K562 (cell line): ENCODE results near the gene TTC9B. TPM values are rescaled to one million over a fixed set of nuclear protein-coding genes. Genes with fewer than 3 reads are reported as not detected.

Experiments
- ATAC-seq: fragments of 200-7000 bp; cut with Tn5 transposase; 3 replicates; pipeline ENCODE4 v1.9.1; 2020; ENCODE audit warnings: moderate library complexity
- BruUV-seq: library from RNA; stranded (reverse); fragments of 400-500 nt; replicated peaks from 2 replicates; lab custom pipeline; 2021; lab: Mats Ljungman, UMichigan
- CTCF ChIA-PET: fragments of 300-600 bp; formaldehyde crosslinking; extraction: SDS; loops from one replicate; lab custom pipeline; 2021; ENCODE audit warnings: low intra/inter-chr PET ratio; lab: Yijun Ruan, JAX
- POLR2A ChIA-PET: fragments of 300-600, 350-650 bp; sonication (Branson Sonifier 250); formaldehyde crosslinking; extraction: SDS; loops from one replicate; lab custom pipeline; 2021; ENCODE audit warnings: antibody characterized with exemption, inconsistent platforms; lab: Yijun Ruan, JAX
- DNase-seq, 4 experiments: peaks; one replicate each; pipeline versions ENCODE4 v3.0.0 to v3.0.0-alpha.2; 2011 to 2018; ENCODE audit warnings: low spot score in 3 of 4, mixed read lengths in 3 of 4; ENCODE audit errors: extremely low read depth in 1 of 4
- FAIRE-seq: peaks from 2 replicates; lab custom pipeline; 2011; peaks lifted over from hg19 to GRCh38; lab: Jason Lieb, UNC
- H2AFZ ChIP-seq: 2 replicates; pipeline ENCODE4 v1.6.0; 2011; ENCODE audit warnings: low read depth, low read length, control low read depth, inconsistent platforms
- H3K27ac ChIP-seq: fragments of 200-600 bp; 3 replicates; pipeline ENCODE4 v1.8.0; 2011; ENCODE audit warnings: low read depth, mild to moderate bottlenecking, control low read depth, inconsistent platforms, low read length, moderate library complexity, mixed read lengths; ENCODE audit errors: extremely low read depth
- H3K27me3 ChIP-seq, 2 experiments: fragments of 300-600 bp in 1 of 2; 2 replicates in 1 of 2; 3 replicates in 1 of 2; pipeline versions ENCODE4 v1.6.0 to v1.8.0; 2011; ENCODE audit warnings: inconsistent platforms in 2 of 2, low read length in 2 of 2, mild to moderate bottlenecking in 1 of 2, mixed read lengths in 1 of 2, moderate library complexity in 1 of 2; ENCODE audit not compliant: control insufficient read depth in 2 of 2, insufficient read depth in 2 of 2
- H3K36me3 ChIP-seq: fragments of 300-600 bp; 3 replicates; pipeline ENCODE4 v1.8.0; 2011; ENCODE audit warnings: mild to moderate bottlenecking, low read length, inconsistent platforms; ENCODE audit not compliant: control insufficient read depth, insufficient read depth
- H3K4me1 ChIP-seq, 2 experiments: fragments of 200-600 bp in 1 of 2; replicated peaks in 1 of 2; 2 replicates in 1 of 2; 3 replicates in 1 of 2; pipeline versions ENCODE4 v1.5.1 to v1.8.0; 2011; ENCODE audit warnings: inconsistent platforms in 2 of 2, low read length in 2 of 2, mild to moderate bottlenecking in 1 of 2, mixed read lengths in 1 of 2, moderate library complexity in 1 of 2; ENCODE audit not compliant: control insufficient read depth in 2 of 2, insufficient read depth in 2 of 2
- H3K4me2 ChIP-seq: 2 replicates; pipeline ENCODE4 v1.6.1; 2011; ENCODE audit warnings: low read length, control low read depth, inconsistent platforms, mixed read lengths; ENCODE audit not compliant: insufficient read depth
- H3K4me3 ChIP-seq: fragments of 200-600 bp; sonication (generic), shearing (Covaris generic); 2 replicates; pipeline ENCODE4 v1.5.1; 2016; ENCODE audit warnings: control low read depth, inconsistent platforms
- H3K79me2 ChIP-seq: fragments of 200-600 bp; 3 replicates; pipeline ENCODE4 v1.8.0; 2011; ENCODE audit warnings: low read length, inconsistent platforms; ENCODE audit not compliant: control insufficient read depth, insufficient read depth
- H3K9ac ChIP-seq, 2 experiments: 2 replicates each; pipeline versions ENCODE4 v1.6.0 to v1.6.1; 2011; ENCODE audit warnings: low read depth in 2 of 2, low read length in 2 of 2, control low read depth in 1 of 2, inconsistent platforms in 1 of 2, mild to moderate bottlenecking in 1 of 2, mixed read lengths in 1 of 2; ENCODE audit not compliant: insufficient read depth in 1 of 2
- H3K9me1 ChIP-seq: one replicate; pipeline ENCODE4 v1.6.0; 2011; ENCODE audit warnings: inconsistent platforms, mild to moderate bottlenecking, low read length, moderate library complexity; ENCODE audit not compliant: control insufficient read depth, insufficient read depth
- H3K9me3 ChIP-seq: replicated peaks from 2 replicates; pipeline ENCODE4 v1.5.1; 2011; ENCODE audit warnings: low read depth, low read length, inconsistent platforms; ENCODE audit not compliant: control insufficient read depth, insufficient read depth
- H4K20me1 ChIP-seq: replicated peaks from 2 replicates; pipeline ENCODE4 v1.6.1; 2011; ENCODE audit warnings: low read length, inconsistent platforms, mixed read lengths; ENCODE audit not compliant: control insufficient read depth, insufficient read depth
- ADNP ChIP-seq: fragments of 200-800 bp; sonication (Bioruptor generic); IDR thresholded peaks from 2 replicates; pipeline ENCODE4 v1.6.1; 2016; ENCODE audit warnings: missing genetic modification characterization, missing compliant biosample characterization
- CBFA2T2 ChIP-seq: fragments of 450-650 bp; conservative IDR thresholded peaks from 2 replicates; pipeline ENCODE4 v1.6.1; 2017; ENCODE audit warnings: mild to moderate bottlenecking
- GABPB1 ChIP-seq: sonication (generic); formaldehyde crosslinking; IDR thresholded peaks from 2 replicates; pipeline ENCODE4 v1.8.0; 2022; ENCODE audit warnings: mild to moderate bottlenecking, missing genetic modification reagents
- HDAC2 ChIP-seq: fragments of 450-650 bp; IDR thresholded peaks from 2 replicates; pipeline ENCODE4 v1.6.1; 2016; ENCODE audit warnings: mild to moderate bottlenecking
- MECOM ChIP-seq: fragments of 250-450 bp; sonication (Bioruptor Pico); IDR thresholded peaks from 2 replicates; pipeline ENCODE4 v1.8.0; 2022; ENCODE audit warnings: inconsistent platforms
- MED1 ChIP-seq: sonication (generic); formaldehyde crosslinking; IDR thresholded peaks from 2 replicates; pipeline ENCODE4 v1.8.1; 2023; ENCODE audit warnings: missing genetic modification reagents, borderline replicate concordance
- PURB ChIP-seq: sonication (generic); formaldehyde crosslinking; IDR thresholded peaks from 2 replicates; pipeline ENCODE4 v1.9.0; 2021; ENCODE audit warnings: low read depth, mild to moderate bottlenecking, missing genetic modification reagents
- RBBP5 ChIP-seq: fragments of 200-600 bp; sonication (generic); IDR thresholded peaks from 2 replicates; pipeline ENCODE4 v1.6.1; 2012; ENCODE audit warnings: borderline replicate concordance, mild to moderate bottlenecking, low read length, control low read depth, inconsistent platforms; ENCODE audit not compliant: insufficient read depth, poor library complexity, severe bottlenecking
- RBFOX2 ChIP-seq: fragments of 200-400 bp; formaldehyde crosslinking; IDR thresholded peaks from 2 replicates; pipeline ENCODE4 v1.6.1; 2017; ENCODE audit warnings: low read depth, mild to moderate bottlenecking, low read length, moderate library complexity
- SMAD4 ChIP-seq: fragments of 250-450 bp; sonication (Bioruptor Pico); conservative IDR thresholded peaks from 2 replicates; pipeline ENCODE4 v1.8.0; 2021; ENCODE audit warnings: inconsistent platforms, mild to moderate bottlenecking, moderate library complexity
- SMARCA5 ChIP-seq: fragments of 450-650 bp; IDR thresholded peaks from 2 replicates; pipeline ENCODE4 v1.6.1; 2016
- TCFL5 ChIP-seq: fragments of 250-450 bp; sonication (Bioruptor Pico); conservative IDR thresholded peaks from 2 replicates; pipeline ENCODE4 v1.6.1; 2021; ENCODE audit warnings: mild to moderate bottlenecking, moderate library complexity, matching md5 sums
- ZBTB1 ChIP-seq: sonication (generic); formaldehyde crosslinking; IDR thresholded peaks from 2 replicates; pipeline ENCODE4 v1.8.1; 2023; ENCODE audit warnings: missing genetic modification reagents, low read depth, mild to moderate bottlenecking, borderline replicate concordance
- ZBTB7A ChIP-seq: IDR thresholded peaks from 2 replicates; pipeline ENCODE4 v1.6.1; 2011; ENCODE audit warnings: low read depth, mild to moderate bottlenecking, low read length, moderate library complexity, borderline replicate concordance; ENCODE audit not compliant: control insufficient read depth
- ZC3H8 ChIP-seq: fragments of 450-650 bp; IDR thresholded peaks from 2 replicates; pipeline ENCODE4 v1.6.1; 2017
- ZNF354B ChIP-seq: fragments of 250-450 bp; sonication (Bioruptor Pico); IDR thresholded peaks from 2 replicates; pipeline ENCODE4 v1.4.0; 2020
- ZNF431 ChIP-seq: sonication (generic); formaldehyde crosslinking; IDR thresholded peaks from 2 replicates; pipeline ENCODE4 v1.8.0; 2022; ENCODE audit warnings: mild to moderate bottlenecking, missing genetic modification reagents
- ZNF778 ChIP-seq: fragments of 450-650 bp; formaldehyde crosslinking; IDR thresholded peaks from 2 replicates; pipeline ENCODE4 v1.4.0; 2020; ENCODE audit warnings: mild to moderate bottlenecking, moderate library complexity
- WGBS: fragments of 100-300 bp; shearing (Covaris generic); methylation state at CpG from one replicate; pipeline ENCODE4 v1.1.6; 2016; ENCODE audit warnings: low coverage, mixed read lengths; ENCODE audit not compliant: insufficient coverage; ENCODE audit errors: missing lambda C conversion rate; 5-methylcytosine and 5-hydroxymethylcytosine counted together
- in situ Hi-C: fragments of 300-500 bp; cut with MboI; formaldehyde crosslinking; loops from 4 replicates; pipeline ENCODE4 v1.15.0; 2018; ENCODE audit warnings: inconsistent platforms, mixed read lengths
- intact Hi-C: fragments of 100-400 bp; cut with micrococcal nuclease; formaldehyde crosslinking; loops from 2 replicates; pipeline ENCODE4 v1.14.2; 2022
- polyA plus RNA-seq, 8 experiments: library from polyadenylated mRNA; depleted of rRNA in 4 of 8; stranded (reverse) in 5 of 8; unstranded in 3 of 8; fragments of >200 nt; fragmentation: Nextera tagmentation in 2 of 8; fragmentation: Illumina TruSeq in 1 of 8; extraction: Ambion mirVana in 2 of 8; extraction: Trizol in 1 of 8; gene quantifications; 2 replicates each; pipeline versions ENCODE4 v1.2.1 to v1.2.3, GENCODE V29; 2011 to 2014; ENCODE audit warnings: inconsistent platforms in 1 of 8, missing spikeins in 1 of 8
- total RNA-seq, 7 experiments: library from RNA; depleted of rRNA in 6 of 7; stranded (reverse); fragments of >200 nt in 6 of 7; fragmentation: Illumina TruSeq in 2 of 7; extraction: Trizol in 2 of 7; gene quantifications; 2 replicates each; pipeline versions ENCODE4 v1.2.1 to v1.2.3, GENCODE V29; 2011 to 2021; ENCODE audit warnings: low replicate concordance in 1 of 7
- TF ChIP-seq, protein P1 (sequence below), 2 experiments: fragments of 450-650 bp; conservative IDR thresholded peaks; 2 replicates each; pipeline ENCODE4 v1.6.1; 2017; ENCODE audit warnings: mild to moderate bottlenecking in 2 of 2, moderate library complexity in 2 of 2
- TF ChIP-seq, protein P2 (sequence below): fragments of 250-450 bp; sonication (Bioruptor Pico); IDR thresholded peaks from 2 replicates; pipeline ENCODE4 v1.8.0; 2021; ENCODE audit warnings: moderate library complexity, mild to moderate bottlenecking, inconsistent platforms

The TTC9B gene
- total and polyA plus RNA-seq, 9 of the 15 experiments (the other 6 are each of a cell fraction or from before 2014, with no cell fraction given): 0.06 to 0.14 TPM; not detected in 7

DNA sequence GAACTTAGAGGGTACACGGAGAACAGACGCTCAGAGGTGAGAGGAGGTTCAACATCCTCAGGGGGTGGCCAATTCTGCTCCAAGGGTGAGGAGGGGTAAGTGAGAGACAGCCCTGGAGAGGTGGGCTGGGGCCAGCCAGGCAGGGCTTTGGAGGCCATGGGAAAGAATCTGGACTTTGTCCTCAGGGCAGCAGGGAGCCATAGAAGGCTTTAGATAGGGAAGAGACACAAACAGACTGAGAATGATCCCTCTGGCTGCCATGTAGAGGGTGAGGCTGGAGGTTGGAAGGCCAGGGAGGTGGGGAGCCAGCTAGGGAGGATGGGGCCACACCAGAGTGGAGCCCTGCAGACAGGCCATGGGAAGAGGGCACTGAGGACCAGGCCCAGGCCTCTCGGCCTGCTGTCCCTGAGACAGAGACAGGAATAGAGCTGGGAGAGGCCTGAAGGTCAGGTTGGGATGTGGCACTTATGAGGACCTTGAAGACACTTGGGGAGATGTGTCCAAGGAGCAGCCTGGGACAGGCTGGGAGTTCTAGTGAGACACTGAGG lies 37.5 kb upstream of the TTC9B start:
- Histone ChIP-seq H3K4me2 (no peak overlapping the region), H3K79me2 (peaks cover 50% of the 10 kb centered on the region), H3K9me1 (no peaks in the 10 kb centered on the region), H3K4me3 (no peak overlapping the region), H2AFZ (no peak overlapping the region), H3K27ac (no peak overlapping the region), H3K9me3 (no peaks in the 10 kb centered on the region), H3K9ac (no peak overlapping the region), H4K20me1 (no peaks in the 10 kb centered on the region; the same call in 1 of the 2 replicates), H3K4me1 (peaks cover 0 to 8% of the 10 kb centered on the region in 2 experiments; a peak in 2 of 5 replicates), H3K27me3 (no peaks in the 10 kb centered on the region), H3K36me3 (peaks cover 62% of the 10 kb centered on the region; the same call in 2 of the 3 replicates)
- WGBS: 86% methylated on average over 3 of the region's 3 CpGs
- in situ Hi-C loops (no loop called here), intact Hi-C loops (no loop called here)
- CTCF ChIA-PET: no interaction called here
- ATAC-seq (no peak), FAIRE-seq (no peak), DNase-seq (no peak)
- BruUV-seq: no TSS peak
- TF ChIP-seq ZNF431 (CRISPR knock-in tag) (no peak), GABPB1 (CRISPR knock-in tag) (no peak), MECOM (CRISPR knock-in tag) (no peak), ADNP (no peak), PURB (CRISPR knock-in tag) (no peak), TCFL5 (CRISPR knock-in tag) (no peak), ZBTB7A (no peak), SMARCA5 (no peak), HDAC2 (no peak), MED1 (CRISPR knock-in tag) (no peak), RBBP5 (no peak), ZNF778 (CRISPR knock-in tag) (no peak), ZNF354B (CRISPR knock-in tag) (no peak), RBFOX2 (no peak), CBFA2T2 (no peak), ZC3H8 (no peak), ZBTB1 (no peak), SMAD4 (CRISPR knock-in tag) (no peak)
- TF ChIP-seq, protein P1, sequence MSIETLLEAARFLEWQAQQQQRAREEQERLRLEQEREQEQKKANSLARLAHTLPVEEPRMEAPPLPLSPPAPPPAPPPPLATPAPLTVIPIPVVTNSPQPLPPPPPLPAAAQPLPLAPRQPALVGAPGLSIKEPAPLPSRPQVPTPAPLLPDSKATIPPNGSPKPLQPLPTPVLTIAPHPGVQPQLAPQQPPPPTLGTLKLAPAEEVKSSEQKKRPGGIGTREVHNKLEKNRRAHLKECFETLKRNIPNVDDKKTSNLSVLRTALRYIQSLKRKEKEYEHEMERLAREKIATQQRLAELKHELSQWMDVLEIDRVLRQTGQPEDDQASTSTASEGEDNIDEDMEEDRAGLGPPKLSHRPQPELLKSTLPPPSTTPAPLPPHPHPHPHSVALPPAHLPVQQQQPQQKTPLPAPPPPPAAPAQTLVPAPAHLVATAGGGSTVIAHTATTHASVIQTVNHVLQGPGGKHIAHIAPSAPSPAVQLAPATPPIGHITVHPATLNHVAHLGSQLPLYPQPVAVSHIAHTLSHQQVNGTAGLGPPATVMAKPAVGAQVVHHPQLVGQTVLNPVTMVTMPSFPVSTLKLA (conservative IDR thresholded peaks at IDR 0.05): no peak
- TF ChIP-seq, protein P2, sequence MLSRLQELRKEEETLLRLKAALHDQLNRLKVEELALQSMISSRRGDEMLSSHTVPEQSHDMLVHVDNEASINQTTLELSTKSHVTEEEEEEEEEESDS (CRISPR knock-in tag): no peak
- POLR2A ChIA-PET: interaction anchor here (1.5 kb wide), 1 partner anchor 17 kb away, joined by 3 read pairs; no protein-coding TSS in a partner anchor
